SK-N-SH treated with all-trans-retinoic acid at 6 μM for 48 hours (cell line): ENCODE measurements around the gene NXF1.

Experiments
- ATAC-seq: fragments of 200-7000 bp; cut with Tn5 transposase; 3 replicates; pipeline ENCODE4 v1.9.1; 2020; ENCODE audit warnings: mild to moderate bottlenecking, moderate library complexity
- ARNTL ChIP-seq: fragments of 450-650 bp; formaldehyde crosslinking; IDR thresholded peaks from 2 replicates; pipeline ENCODE4 v1.5.0; 2020; ENCODE audit warnings: low read depth, mild to moderate bottlenecking, moderate library complexity, borderline replicate concordance
- CSDC2 ChIP-seq: fragments of 250-450 bp; sonication (Bioruptor Pico); IDR thresholded peaks from 2 replicates; pipeline ENCODE4 v1.5.0; 2020; ENCODE audit warnings: mild to moderate bottlenecking, moderate library complexity
- ESRRG ChIP-seq: fragments of 250-450 bp; sonication (Bioruptor Pico); IDR thresholded peaks from 2 replicates; pipeline ENCODE4 v1.6.1; 2021; ENCODE audit warnings: mild to moderate bottlenecking
- ISL1 ChIP-seq: fragments of 250-450 bp; sonication (Bioruptor Pico); IDR thresholded peaks from 2 replicates; pipeline ENCODE4 v2.1.2; 2022; ENCODE audit warnings: mild to moderate bottlenecking, moderate library complexity
- OSR1 ChIP-seq: fragments of 250-450 bp; sonication (Bioruptor Pico); IDR thresholded peaks from 2 replicates; pipeline ENCODE4 v1.8.0; 2022; ENCODE audit warnings: moderate library complexity, mild to moderate bottlenecking, inconsistent platforms
- RARB ChIP-seq: fragments of 250-450 bp; sonication (Bioruptor Pico); IDR thresholded peaks from 2 replicates; pipeline ENCODE4 v1.8.0; 2021; ENCODE audit warnings: mild to moderate bottlenecking, moderate library complexity
- TCF4 ChIP-seq: fragments of 250-450 bp; sonication (Bioruptor Pico); IDR thresholded peaks from 2 replicates; pipeline ENCODE4 v1.8.0; 2021; ENCODE audit warnings: mild to moderate bottlenecking, moderate library complexity, borderline replicate concordance
- ZC3H10 ChIP-seq: fragments of 250-450 bp; sonication (Bioruptor Pico); IDR thresholded peaks from 2 replicates; pipeline ENCODE4 v1.5.1; 2021; ENCODE audit warnings: mild to moderate bottlenecking, moderate library complexity
- ZFP3 ChIP-seq: fragments of 250-450 bp; sonication (Bioruptor Pico); IDR thresholded peaks from 2 replicates; pipeline ENCODE4 v1.5.0; 2020; ENCODE audit warnings: mild to moderate bottlenecking, moderate library complexity
- ZNF565 ChIP-seq: fragments of 450-650 bp; formaldehyde crosslinking; conservative IDR thresholded peaks from 2 replicates; pipeline ENCODE4 v1.5.0; 2020; ENCODE audit warnings: low read depth, mild to moderate bottlenecking, moderate library complexity
- ZNF70 ChIP-seq: fragments of 450-650 bp; formaldehyde crosslinking; IDR thresholded peaks from 2 replicates; pipeline ENCODE4 v1.5.0; 2020; ENCODE audit warnings: mild to moderate bottlenecking, moderate library complexity
- TF ChIP-seq, protein P1 (sequence below): fragments of 250-450 bp; sonication (Bioruptor Pico); IDR thresholded peaks from 2 replicates; pipeline ENCODE4 v1.5.1; 2021; ENCODE audit warnings: mild to moderate bottlenecking, moderate library complexity
- TF ChIP-seq, protein P2 (sequence below): fragments of 250-450 bp; sonication (Bioruptor Pico); IDR thresholded peaks from 2 replicates; pipeline ENCODE4 v1.5.0; 2020; ENCODE audit warnings: mild to moderate bottlenecking, moderate library complexity
- TF ChIP-seq, protein P3 (sequence below): fragments of 250-450 bp; sonication (Bioruptor Pico); IDR thresholded peaks from 2 replicates; pipeline ENCODE4 v1.8.0; 2020; ENCODE audit warnings: mild to moderate bottlenecking, moderate library complexity, borderline replicate concordance

NXF1 gene

DNA sequence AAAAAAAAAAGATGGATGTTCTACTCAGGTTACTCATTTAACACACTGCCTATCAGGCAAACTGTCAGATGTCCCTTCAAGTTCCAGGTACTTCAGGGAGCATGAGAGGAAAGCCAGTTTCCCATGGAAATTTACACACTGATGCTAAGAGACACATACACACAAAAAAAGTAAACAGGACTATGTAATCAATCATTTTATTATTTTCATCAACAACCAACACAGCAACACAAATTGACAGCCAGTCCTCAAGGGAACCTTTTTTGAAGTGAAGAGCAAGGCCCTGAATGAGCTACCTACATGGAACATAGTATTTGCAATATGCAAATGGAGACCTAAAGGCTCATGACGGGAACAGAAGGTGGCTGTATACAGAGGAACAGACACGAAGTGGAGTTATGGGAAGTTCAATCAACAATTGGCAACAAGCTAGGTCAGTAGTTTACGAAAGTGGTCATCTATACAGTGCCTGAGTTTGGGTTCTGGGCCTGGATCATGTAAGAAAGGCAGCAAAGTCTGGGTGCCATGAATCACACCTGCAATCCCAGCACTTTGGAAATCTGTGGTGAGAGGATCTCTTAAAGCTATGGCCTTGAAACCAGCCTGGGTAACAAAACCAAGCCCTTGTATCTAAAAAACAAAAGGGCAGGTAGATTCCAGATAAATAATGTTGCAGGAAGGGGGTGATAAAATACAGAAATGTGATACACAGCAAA lies 46.7 kb upstream of the NXF1 start (continued):
- TF ChIP-seq, protein P1, sequence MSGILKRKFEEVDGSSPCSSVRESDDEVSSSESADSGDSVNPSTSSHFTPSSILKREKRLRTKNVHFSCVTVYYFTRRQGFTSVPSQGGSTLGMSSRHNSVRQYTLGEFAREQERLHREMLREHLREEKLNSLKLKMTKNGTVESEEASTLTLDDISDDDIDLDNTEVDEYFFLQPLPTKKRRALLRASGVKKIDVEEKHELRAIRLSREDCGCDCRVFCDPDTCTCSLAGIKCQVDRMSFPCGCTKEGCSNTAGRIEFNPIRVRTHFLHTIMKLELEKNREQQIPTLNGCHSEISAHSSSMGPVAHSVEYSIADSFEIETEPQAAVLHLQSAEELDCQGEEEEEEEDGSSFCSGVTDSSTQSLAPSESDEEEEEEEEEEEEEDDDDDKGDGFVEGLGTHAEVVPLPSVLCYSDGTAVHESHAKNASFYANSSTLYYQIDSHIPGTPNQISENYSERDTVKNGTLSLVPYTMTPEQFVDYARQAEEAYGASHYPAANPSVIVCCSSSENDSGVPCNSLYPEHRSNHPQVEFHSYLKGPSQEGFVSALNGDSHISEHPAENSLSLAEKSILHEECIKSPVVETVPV (CRISPR knock-in tag), result no peak
- no peak for TF ChIP-seq CSDC2 (CRISPR knock-in tag)

DNA sequence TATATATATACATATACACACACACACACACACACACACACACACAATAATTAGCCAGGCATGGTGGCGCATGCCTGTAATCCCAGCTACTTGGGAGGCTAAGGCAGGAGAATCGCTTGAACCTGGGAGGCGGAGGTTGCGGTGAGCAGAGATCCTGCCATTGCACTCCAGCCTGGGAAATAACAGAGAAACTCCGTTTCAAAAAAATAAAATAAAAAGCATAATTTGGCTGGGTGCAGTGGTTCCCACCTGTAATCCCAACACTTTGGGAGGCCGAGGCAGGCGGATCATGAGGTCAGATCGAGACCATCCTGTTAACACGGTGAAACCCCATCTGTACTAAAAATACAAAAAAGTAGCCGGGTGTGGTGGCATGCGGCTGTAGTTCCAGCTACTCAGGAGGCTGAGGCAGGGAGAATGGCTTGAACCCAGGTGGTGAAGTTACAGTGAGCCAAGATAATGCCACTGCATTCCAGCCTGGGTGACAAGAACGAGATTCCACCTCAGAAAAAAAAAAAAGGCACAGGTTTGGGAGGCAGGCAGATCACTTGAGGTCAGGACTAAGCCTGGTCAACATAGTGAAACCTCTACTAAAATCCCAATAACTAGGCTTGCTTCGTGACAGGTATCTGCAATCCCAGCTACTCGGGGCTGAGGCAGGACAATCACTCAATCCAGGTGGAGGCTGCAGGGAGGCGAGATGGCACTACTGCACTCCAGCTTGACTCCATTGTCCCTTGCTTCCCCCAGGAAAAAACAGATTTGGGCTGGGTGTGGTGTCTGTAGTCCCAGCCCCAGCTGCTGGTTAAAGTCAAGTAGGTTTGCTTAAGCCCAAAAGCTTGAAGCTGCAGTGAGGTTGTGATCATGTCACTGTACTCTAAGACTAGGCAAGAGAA lies 45.9 kb upstream of the NXF1 start:
- TF ChIP-seq, protein P2, sequence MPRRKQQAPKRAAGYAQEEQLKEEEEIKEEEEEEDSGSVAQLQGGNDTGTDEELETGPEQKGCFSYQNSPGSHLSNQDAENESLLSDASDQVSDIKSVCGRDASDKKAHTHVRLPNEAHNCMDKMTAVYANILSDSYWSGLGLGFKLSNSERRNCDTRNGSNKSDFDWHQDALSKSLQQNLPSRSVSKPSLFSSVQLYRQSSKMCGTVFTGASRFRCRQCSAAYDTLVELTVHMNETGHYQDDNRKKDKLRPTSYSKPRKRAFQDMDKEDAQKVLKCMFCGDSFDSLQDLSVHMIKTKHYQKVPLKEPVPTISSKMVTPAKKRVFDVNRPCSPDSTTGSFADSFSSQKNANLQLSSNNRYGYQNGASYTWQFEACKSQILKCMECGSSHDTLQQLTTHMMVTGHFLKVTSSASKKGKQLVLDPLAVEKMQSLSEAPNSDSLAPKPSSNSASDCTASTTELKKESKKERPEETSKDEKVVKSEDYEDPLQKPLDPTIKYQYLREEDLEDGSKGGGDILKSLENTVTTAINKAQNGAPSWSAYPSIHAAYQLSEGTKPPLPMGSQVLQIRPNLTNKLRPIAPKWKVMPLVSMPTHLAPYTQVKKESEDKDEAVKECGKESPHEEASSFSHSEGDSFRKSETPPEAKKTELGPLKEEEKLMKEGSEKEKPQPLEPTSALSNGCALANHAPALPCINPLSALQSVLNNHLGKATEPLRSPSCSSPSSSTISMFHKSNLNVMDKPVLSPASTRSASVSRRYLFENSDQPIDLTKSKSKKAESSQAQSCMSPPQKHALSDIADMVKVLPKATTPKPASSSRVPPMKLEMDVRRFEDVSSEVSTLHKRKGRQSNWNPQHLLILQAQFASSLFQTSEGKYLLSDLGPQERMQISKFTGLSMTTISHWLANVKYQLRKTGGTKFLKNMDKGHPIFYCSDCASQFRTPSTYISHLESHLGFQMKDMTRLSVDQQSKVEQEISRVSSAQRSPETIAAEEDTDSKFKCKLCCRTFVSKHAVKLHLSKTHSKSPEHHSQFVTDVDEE, result no peak
- TF ChIP-seq OSR1 (CRISPR knock-in tag) (no peak), CSDC2 (CRISPR knock-in tag) (no peak), ZC3H10 (no peak), ZNF70 (CRISPR knock-in tag) (no peak), ZNF565 (no peak), ISL1 (no peak), ESRRG (CRISPR knock-in tag) (no peak; the same call in 1 of the 2 replicates), ARNTL (no peak), RARB (CRISPR knock-in tag) (no peak)
- TF ChIP-seq, protein P3, sequence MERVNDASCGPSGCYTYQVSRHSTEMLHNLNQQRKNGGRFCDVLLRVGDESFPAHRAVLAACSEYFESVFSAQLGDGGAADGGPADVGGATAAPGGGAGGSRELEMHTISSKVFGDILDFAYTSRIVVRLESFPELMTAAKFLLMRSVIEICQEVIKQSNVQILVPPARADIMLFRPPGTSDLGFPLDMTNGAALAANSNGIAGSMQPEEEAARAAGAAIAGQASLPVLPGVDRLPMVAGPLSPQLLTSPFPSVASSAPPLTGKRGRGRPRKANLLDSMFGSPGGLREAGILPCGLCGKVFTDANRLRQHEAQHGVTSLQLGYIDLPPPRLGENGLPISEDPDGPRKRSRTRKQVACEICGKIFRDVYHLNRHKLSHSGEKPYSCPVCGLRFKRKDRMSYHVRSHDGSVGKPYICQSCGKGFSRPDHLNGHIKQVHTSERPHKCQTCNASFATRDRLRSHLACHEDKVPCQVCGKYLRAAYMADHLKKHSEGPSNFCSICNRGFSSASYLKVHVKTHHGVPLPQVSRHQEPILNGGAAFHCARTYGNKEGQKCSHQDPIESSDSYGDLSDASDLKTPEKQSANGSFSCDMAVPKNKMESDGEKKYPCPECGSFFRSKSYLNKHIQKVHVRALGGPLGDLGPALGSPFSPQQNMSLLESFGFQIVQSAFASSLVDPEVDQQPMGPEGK, result no peak
- ATAC-seq, result no peak

DNA sequence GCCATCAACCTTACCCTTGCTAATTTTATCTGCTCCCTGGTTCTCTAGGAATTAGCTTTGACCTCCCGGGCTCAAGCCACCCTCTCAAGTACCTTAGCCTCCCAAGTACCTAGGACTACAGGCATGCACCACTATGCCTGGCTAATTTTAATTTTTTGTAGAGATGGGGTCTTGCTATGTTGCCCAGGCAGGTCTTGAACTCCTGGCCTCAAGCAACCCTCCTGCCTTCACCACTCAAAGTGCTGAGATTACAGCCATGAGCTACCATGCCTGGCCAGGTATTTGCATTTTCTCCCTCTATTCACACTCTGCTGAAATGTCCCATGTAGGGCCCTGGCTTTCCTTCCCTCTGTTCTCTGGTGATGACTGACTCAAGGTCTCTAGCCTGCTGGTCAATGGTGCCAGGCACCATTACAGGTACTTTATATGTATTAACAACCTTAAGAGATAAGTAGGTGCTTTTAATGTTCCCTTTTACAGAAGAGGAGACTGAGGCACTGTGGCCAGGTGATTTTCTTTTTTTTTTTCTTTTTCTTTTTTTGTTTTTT lies 42.6 kb upstream of the NXF1 start:
- ATAC-seq, result no peak

More for the DNA sequence above, 42.6 kb upstream of the NXF1 start:
- TF ChIP-seq, protein P2, result no peak
- TF ChIP-seq, protein P1 (CRISPR knock-in tag), result no peak
- TF ChIP-seq ZFP3 (CRISPR knock-in tag) (no peak), TCF4 (no peak)
